Measurements from ENCODE around the gene MRE11. TPM values are rescaled to one million over a fixed set of nuclear protein-coding genes. Genes with fewer than 3 reads are reported as not detected.

MRE11 gene
- polyA plus RNA-seq, 2 of the 4 experiments (the other 2 are of a cell fraction), result 19.2 to 28.4 TPM

DNA sequence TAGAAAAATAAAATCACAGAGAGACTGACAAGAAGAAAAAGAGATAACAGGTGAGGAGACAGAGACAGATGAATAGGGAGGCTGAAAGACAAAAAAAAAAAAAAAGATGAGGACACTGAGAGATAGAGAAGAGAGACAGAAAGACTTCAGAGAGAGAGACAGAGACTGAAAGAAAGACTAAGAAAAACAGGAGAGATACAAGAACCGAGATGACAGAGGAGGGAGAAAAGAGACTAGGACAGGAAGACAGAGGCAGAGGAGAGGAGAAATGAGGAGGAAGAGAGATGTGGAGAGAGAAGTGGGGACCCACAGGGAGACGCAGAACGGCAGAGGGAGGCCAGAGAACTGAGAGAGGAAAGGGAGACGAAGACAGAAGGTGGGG, 93.2 kb downstream of the MRE11 start (continued):
- TF ChIP-seq, protein P1, sequence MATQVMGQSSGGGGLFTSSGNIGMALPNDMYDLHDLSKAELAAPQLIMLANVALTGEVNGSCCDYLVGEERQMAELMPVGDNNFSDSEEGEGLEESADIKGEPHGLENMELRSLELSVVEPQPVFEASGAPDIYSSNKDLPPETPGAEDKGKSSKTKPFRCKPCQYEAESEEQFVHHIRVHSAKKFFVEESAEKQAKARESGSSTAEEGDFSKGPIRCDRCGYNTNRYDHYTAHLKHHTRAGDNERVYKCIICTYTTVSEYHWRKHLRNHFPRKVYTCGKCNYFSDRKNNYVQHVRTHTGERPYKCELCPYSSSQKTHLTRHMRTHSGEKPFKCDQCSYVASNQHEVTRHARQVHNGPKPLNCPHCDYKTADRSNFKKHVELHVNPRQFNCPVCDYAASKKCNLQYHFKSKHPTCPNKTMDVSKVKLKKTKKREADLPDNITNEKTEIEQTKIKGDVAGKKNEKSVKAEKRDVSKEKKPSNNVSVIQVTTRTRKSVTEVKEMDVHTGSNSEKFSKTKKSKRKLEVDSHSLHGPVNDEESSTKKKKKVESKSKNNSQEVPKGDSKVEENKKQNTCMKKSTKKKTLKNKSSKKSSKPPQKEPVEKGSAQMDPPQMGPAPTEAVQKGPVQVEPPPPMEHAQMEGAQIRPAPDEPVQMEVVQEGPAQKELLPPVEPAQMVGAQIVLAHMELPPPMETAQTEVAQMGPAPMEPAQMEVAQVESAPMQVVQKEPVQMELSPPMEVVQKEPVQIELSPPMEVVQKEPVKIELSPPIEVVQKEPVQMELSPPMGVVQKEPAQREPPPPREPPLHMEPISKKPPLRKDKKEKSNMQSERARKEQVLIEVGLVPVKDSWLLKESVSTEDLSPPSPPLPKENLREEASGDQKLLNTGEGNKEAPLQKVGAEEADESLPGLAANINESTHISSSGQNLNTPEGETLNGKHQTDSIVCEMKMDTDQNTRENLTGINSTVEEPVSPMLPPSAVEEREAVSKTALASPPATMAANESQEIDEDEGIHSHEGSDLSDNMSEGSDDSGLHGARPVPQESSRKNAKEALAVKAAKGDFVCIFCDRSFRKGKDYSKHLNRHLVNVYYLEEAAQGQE (IDR thresholded peaks at IDR 0.05), result no peak
- TF ChIP-seq ESRRA (IDR thresholded peaks at IDR 0.05; ENCODE audit: borderline replicate concordance, low read length) (no peak), MAZ (IDR thresholded peaks at IDR 0.05; ENCODE audit: borderline replicate concordance, low read depth, low read length) (no peak), RAD21 (conservative IDR thresholded peaks at IDR 0.05 in 1 of 2, IDR thresholded peaks at IDR 0.05 in 1 of 2) (no peak)
- TF ChIP-seq, protein P2, sequence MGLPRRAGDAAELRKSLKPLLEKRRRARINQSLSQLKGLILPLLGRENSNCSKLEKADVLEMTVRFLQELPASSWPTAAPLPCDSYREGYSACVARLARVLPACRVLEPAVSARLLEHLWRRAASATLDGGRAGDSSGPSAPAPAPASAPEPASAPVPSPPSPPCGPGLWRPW (IDR thresholded peaks at IDR 0.05), result no peak

DNA sequence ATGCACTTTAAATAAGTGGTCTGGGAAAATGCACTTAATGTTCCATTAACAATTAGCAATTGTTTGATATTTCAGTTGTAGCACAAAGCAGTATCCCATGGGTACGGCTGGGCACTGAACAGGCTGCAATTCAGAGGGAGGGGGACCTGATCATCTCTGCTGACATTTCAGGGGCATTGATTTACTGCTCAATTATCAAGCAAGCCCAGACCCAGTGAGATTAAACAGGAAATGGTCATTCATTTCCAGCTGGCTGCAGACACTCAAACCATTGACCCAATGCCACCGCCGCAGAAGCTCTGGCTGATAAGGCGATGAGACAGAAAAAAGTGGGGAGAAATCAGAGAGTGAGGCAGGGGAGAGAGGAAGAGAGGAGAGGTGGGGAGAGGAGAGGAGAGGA, 93.6 kb downstream of the MRE11 start:
- Histone ChIP-seq H3K4me3 (no peak overlapping the region), H3K4me2 (no peak overlapping the region), H3K4me1 (no peaks in the 10 kb centered on the region), H3K9me3 (no peaks in the 10 kb centered on the region), H3K27ac (no peak overlapping the region)
- ATAC-seq, result no peak
- ChIA-PET POLR2A (no interaction called here), CTCF (no interaction called here)
- 83% methylated on average over 4 of the region's 4 CpGs for WGBS (ENCODE audit: missing lambda C conversion rate)
- TF ChIP-seq JUNB (IDR thresholded peaks at IDR 0.05) (no peak), RARB (CRISPR knock-in tag; IDR thresholded peaks at IDR 0.05) (no peak), PHF8 (IDR thresholded peaks at IDR 0.05; ENCODE audit: borderline replicate concordance, low read depth) (no peak), GATA3 (IDR thresholded peaks at IDR 0.05; ENCODE audit: borderline replicate concordance) (no peak), MYC (IDR thresholded peaks at IDR 0.05; ENCODE audit: borderline replicate concordance, low read length) (no peak)
- no peak for FAIRE-seq
- no peak for DNase-seq (ENCODE audit: low read depth in 1 of 2, low spot score in 1 of 2)

DNA sequence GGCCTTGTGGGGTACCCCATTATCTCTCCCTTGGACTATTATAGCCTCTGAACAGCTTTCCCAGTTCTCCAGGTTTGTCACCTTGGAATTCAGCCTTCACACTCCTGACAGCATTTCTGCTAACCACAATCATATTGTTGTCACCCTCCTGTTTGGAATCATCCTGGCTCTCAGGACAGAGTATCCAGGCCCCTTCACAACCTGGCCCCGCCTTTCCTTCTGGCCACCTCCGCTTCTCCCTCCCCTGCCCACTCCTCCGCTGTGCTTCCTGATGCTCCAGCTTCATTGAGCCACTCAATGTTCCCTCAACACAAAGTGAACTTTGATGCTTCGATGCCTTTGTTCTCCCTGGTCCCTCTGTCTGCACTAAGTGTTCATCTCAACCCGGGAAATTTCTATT, 95.5 kb downstream of the MRE11 start:
- no peaks in the 10 kb centered on the region for H3K4me1 ChIP-seq
- ATAC-seq (no peak), FAIRE-seq (no peak), DNase-seq (ENCODE audit: low read depth in 1 of 2, low spot score in 1 of 2) (no peak)
- ChIA-PET CTCF (no interaction called here), POLR2A (no interaction called here)
- H3K4me2 ChIP-seq, result no peak overlapping the region
- H3K9me3 ChIP-seq, result no peaks in the 10 kb centered on the region
- TF ChIP-seq ZFP36 (IDR thresholded peaks at IDR 0.05; ENCODE audit: borderline replicate concordance, partially characterized antibody), result no peak
- TF ChIP-seq RARB (CRISPR knock-in tag; IDR thresholded peaks at IDR 0.05), result no peak
- no peak for TF ChIP-seq NPAS2 (CRISPR knock-in tag; IDR thresholded peaks at IDR 0.05; ENCODE audit: borderline replicate concordance)
- TF ChIP-seq CHD4 (IDR thresholded peaks at IDR 0.05; ENCODE audit: borderline replicate concordance), result no peak
- TF ChIP-seq RFX5 (IDR thresholded peaks at IDR 0.05), result no peak
- no peak for TF ChIP-seq CBX8 (IDR thresholded peaks at IDR 0.05)
- TF ChIP-seq SMC3 (IDR thresholded peaks at IDR 0.05), result no peak
- TF ChIP-seq, protein P3, sequence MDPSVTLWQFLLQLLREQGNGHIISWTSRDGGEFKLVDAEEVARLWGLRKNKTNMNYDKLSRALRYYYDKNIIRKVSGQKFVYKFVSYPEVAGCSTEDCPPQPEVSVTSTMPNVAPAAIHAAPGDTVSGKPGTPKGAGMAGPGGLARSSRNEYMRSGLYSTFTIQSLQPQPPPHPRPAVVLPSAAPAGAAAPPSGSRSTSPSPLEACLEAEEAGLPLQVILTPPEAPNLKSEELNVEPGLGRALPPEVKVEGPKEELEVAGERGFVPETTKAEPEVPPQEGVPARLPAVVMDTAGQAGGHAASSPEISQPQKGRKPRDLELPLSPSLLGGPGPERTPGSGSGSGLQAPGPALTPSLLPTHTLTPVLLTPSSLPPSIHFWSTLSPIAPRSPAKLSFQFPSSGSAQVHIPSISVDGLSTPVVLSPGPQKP (IDR thresholded peaks at IDR 0.05; ENCODE audit: low read depth, low read length), result no peak
- TF ChIP-seq HDAC2 (IDR thresholded peaks at IDR 0.05), result no peak
- TF ChIP-seq, protein P4, sequence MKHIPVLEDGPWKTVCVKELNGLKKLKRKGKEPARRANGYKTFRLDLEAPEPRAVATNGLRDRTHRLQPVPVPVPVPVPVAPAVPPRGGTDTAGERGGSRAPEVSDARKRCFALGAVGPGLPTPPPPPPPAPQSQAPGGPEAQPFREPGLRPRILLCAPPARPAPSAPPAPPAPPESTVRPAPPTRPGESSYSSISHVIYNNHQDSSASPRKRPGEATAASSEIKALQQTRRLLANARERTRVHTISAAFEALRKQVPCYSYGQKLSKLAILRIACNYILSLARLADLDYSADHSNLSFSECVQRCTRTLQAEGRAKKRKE (CRISPR knock-in tag; IDR thresholded peaks at IDR 0.05; ENCODE audit: low read depth), result no peak
- WGBS (ENCODE audit: missing lambda C conversion rate), result 51% methylated on average over 5 of the region's 5 CpGs
- H3K4me3 ChIP-seq, result no peak overlapping the region
- no peak overlapping the region for H3K27ac ChIP-seq

Data from A549 (cell line).